ENCODE data around the gene ZNG1C.
"Not testable (repeated sequence)": the region's sequence is repeated elsewhere in the genome, so short reads cannot be mapped to it uniquely, and the experiment has no call there.

ZNG1C gene

GRCh38 chr9:68343992-68344391, 102.2 kb downstream of the ZNG1C start:
- not testable (repeated sequence) for DNase-seq

Data from stimulated activated CD4-positive, alpha-beta T cell treated with anti-CD3 and anti-CD28 coated beads, Interleukin-2, amount 100 ng/mL, for 48 hours (primary cell).